HUES48 (cell line): ENCODE results near the gene CCDC158.
"Not testable (repeated sequence)": the region's sequence is repeated elsewhere in the genome, so short reads cannot be mapped to it uniquely, and the experiment has no call there.

ENCODE experiments used
- H3K27ac ChIP-seq: one replicate; pipeline ENCODE4 v1.7.0; 2013; ENCODE audit warnings: low read depth, low read length, inconsistent platforms
- H3K27me3 ChIP-seq: 2 replicates; pipeline ENCODE4 v1.6.1; 2013; ENCODE audit warnings: mild to moderate bottlenecking, low read length; ENCODE audit not compliant: control insufficient read depth, insufficient read depth
- H3K36me3 ChIP-seq: 2 replicates; pipeline ENCODE4 v1.6.1; 2013; ENCODE audit warnings: low read length; ENCODE audit not compliant: control insufficient read depth, insufficient read depth
- H3K4me1 ChIP-seq: 2 replicates; pipeline ENCODE4 v1.6.1; 2013; ENCODE audit warnings: mild to moderate bottlenecking, low read length; ENCODE audit not compliant: control insufficient read depth, insufficient read depth
- H3K4me3 ChIP-seq: 2 replicates; pipeline ENCODE4 v1.5.1; 2013; ENCODE audit warnings: mild to moderate bottlenecking, low read depth, low read length
- H3K9ac ChIP-seq: 2 replicates; pipeline ENCODE4 v1.6.1; 2013; ENCODE audit warnings: mild to moderate bottlenecking, low read depth, low read length, moderate library complexity
- H3K9me3 ChIP-seq: 2 replicates; pipeline ENCODE4 v1.6.1; 2013; ENCODE audit warnings: low read length; ENCODE audit not compliant: control insufficient read depth, insufficient read depth

Gene CCDC158

GRCh38 chr4:76301068-76301774 is 119.7 kb downstream of the CCDC158 start:
- H3K27ac ChIP-seq = no peak overlapping the region
- H3K9me3 ChIP-seq = no peaks in the 10 kb centered on the region; the same call in 1 of the 2 replicates
- H3K36me3 ChIP-seq = no peaks in the 10 kb centered on the region
- H3K27me3 ChIP-seq = peaks cover 17% of the 10 kb centered on the region
- no peak overlapping the region for H3K4me3 ChIP-seq
- no peak overlapping the region for H3K9ac ChIP-seq
- H3K4me1 ChIP-seq = 0 out of 2 replicates have a peak, but pooled peaks cover 4% of the 10 kb centered on the region

GRCh38 chr4:76300012-76300411 is 120.9 kb downstream of the CCDC158 start:
- Histone ChIP-seq H3K9ac (no peak overlapping the region), H3K27me3 (peaks cover 5% of the 10 kb centered on the region), H3K27ac (no peak overlapping the region), H3K36me3 (no peaks in the 10 kb centered on the region), H3K9me3 (no peaks in the 10 kb centered on the region; the same call in 1 of the 2 replicates), H3K4me1 (no peaks in the 10 kb centered on the region), H3K4me3 (no peak overlapping the region)

GRCh38 chr4:76298227-76298626 is 122.7 kb downstream of the CCDC158 start:
- no peak overlapping the region for H3K27ac ChIP-seq
- no peak overlapping the region for H3K9ac ChIP-seq
- no peaks in the 10 kb centered on the region for H3K27me3 ChIP-seq
- H3K36me3 ChIP-seq = no peaks in the 10 kb centered on the region
- no peaks in the 10 kb centered on the region for H3K4me1 ChIP-seq
- H3K9me3 ChIP-seq = no peaks in the 10 kb centered on the region; the same call in 1 of the 2 replicates
- H3K4me3 ChIP-seq = no peak overlapping the region

- no peak overlapping the region for H3K9ac ChIP-seq
- H3K4me3 ChIP-seq = no peak overlapping the region
- H3K27ac ChIP-seq = no peak overlapping the region
- H3K36me3 ChIP-seq = no peaks in the 10 kb centered on the region
- no peaks in the 10 kb centered on the region for H3K4me1 ChIP-seq
- no peaks in the 10 kb centered on the region; the same call in 1 of the 2 replicates for H3K9me3 ChIP-seq
- H3K27me3 ChIP-seq = no peaks in the 10 kb centered on the region
These were observed 124.6 kb downstream of the CCDC158 start for GRCh38 chr4:76296286-76296820.

GRCh38 chr4:76293772-76294171 is 127.2 kb downstream of the CCDC158 start:
- no peaks in the 10 kb centered on the region; the same call in 1 of the 2 replicates for H3K9me3 ChIP-seq
- no peaks in the 10 kb centered on the region for H3K4me1 ChIP-seq
- no peak overlapping the region for H3K27ac ChIP-seq
- no peak overlapping the region for H3K4me3 ChIP-seq
- H3K9ac ChIP-seq = no peak overlapping the region
- H3K36me3 ChIP-seq = no peaks in the 10 kb centered on the region
- H3K27me3 ChIP-seq = no peaks in the 10 kb centered on the region

- Histone ChIP-seq H3K27ac (no peak overlapping the region), H3K27me3 (no peaks in the 10 kb centered on the region), H3K9me3 (no peaks in the 10 kb centered on the region), H3K36me3 (no peaks in the 10 kb centered on the region), H3K4me3 (no peak overlapping the region), H3K9ac (no peak overlapping the region), H3K4me1 (no peaks in the 10 kb centered on the region)
These were observed 128.2 kb downstream of the CCDC158 start for GRCh38 chr4:76292730-76293129.

- H3K4me3 ChIP-seq, H3K4me1 ChIP-seq, H3K27ac ChIP-seq, H3K27me3 ChIP-seq, H3K9me3 ChIP-seq, H3K9ac ChIP-seq, H3K36me3 ChIP-seq: not testable (repeated sequence)
These were observed 133.1 kb downstream of the CCDC158 start for GRCh38 chr4:76287811-76288210.

GRCh38 chr4:76283900-76284299 is 137.0 kb downstream of the CCDC158 start:
- H3K27ac ChIP-seq = no peak overlapping the region
- no peak overlapping the region for H3K9ac ChIP-seq
- H3K9me3 ChIP-seq = no peaks in the 10 kb centered on the region
- no peaks in the 10 kb centered on the region for H3K27me3 ChIP-seq
- H3K4me3 ChIP-seq = no peak overlapping the region
- no peaks in the 10 kb centered on the region for H3K4me1 ChIP-seq
- no peaks in the 10 kb centered on the region for H3K36me3 ChIP-seq

GRCh38 chr4:76282941-76283689 is 137.8 kb downstream of the CCDC158 start:
- H3K4me1 ChIP-seq = no peaks in the 10 kb centered on the region
- no peaks in the 10 kb centered on the region for H3K27me3 ChIP-seq
- H3K9me3 ChIP-seq = no peaks in the 10 kb centered on the region
- H3K27ac ChIP-seq = no peak overlapping the region
- H3K4me3 ChIP-seq = no peak overlapping the region
- H3K36me3 ChIP-seq = no peaks in the 10 kb centered on the region
- H3K9ac ChIP-seq = no peak overlapping the region

GRCh38 chr4:76281594-76281993 is 139.3 kb downstream of the CCDC158 start:
- not testable (repeated sequence) for H3K36me3 ChIP-seq, H3K27me3 ChIP-seq, H3K9me3 ChIP-seq, H3K27ac ChIP-seq, H3K9ac ChIP-seq, H3K4me3 ChIP-seq, H3K4me1 ChIP-seq
